Activated CD4-positive, alpha-beta T cell treated with anti-CD3 and anti-CD28 coated beads for 36 hours (primary cell): ENCODE results near the gene PSMC4. TPM values are rescaled to one million over a fixed set of nuclear protein-coding genes. Genes with fewer than 3 reads are reported as not detected.

Experiments used
- ATAC-seq: fragments of 200-7000 bp; cut with Tn5 transposase; one replicate; pipeline ENCODE4 v1.10.0; 2021; ENCODE audit warnings: mild to moderate bottlenecking, moderate library complexity
- CTCF ChIA-PET: fragments of 350-600 bp; sonication (Branson Sonifier 250); formaldehyde crosslinking; loops from one replicate; lab custom pipeline; 2021; ENCODE audit warnings: antibody characterized with exemption; lab: Charles Lee
- POLR2A ChIA-PET: fragments of 350-600 bp; sonication (Branson Sonifier 250); formaldehyde crosslinking; loops from one replicate; lab custom pipeline; 2021; ENCODE audit warnings: antibody characterized with exemption, inconsistent platforms; lab: Charles Lee
- DNase-seq: peaks from one replicate; pipeline ENCODE4 v3.0.0-alpha.2; 2020
- H3K27ac Mint-ChIP-seq: one replicate; pipeline ENCODE4 v1.8.0; 2021; ENCODE audit warnings: mixed read lengths
- H3K27me3 Mint-ChIP-seq: one replicate; pipeline ENCODE4 v1.8.0; 2021; ENCODE audit warnings: mixed read lengths
- H3K36me3 Mint-ChIP-seq: one replicate; pipeline ENCODE4 v1.8.0; 2021; ENCODE audit warnings: low read depth, mixed read lengths
- H3K4me1 Mint-ChIP-seq: one replicate; pipeline ENCODE4 v1.8.0; 2021; ENCODE audit warnings: mixed read lengths
- H3K4me3 Mint-ChIP-seq: one replicate; pipeline ENCODE4 v1.8.0; 2021; ENCODE audit warnings: mild to moderate bottlenecking, moderate library complexity, mixed read lengths
- H3K9me3 Mint-ChIP-seq: one replicate; pipeline ENCODE4 v1.8.0; 2021; ENCODE audit warnings: low read depth, mixed read lengths
- intact Hi-C, 2 experiments: fragments of 100-400 bp; cut with DNase I in 1 of 2; cut with micrococcal nuclease in 1 of 2; formaldehyde crosslinking; loops; one replicate each; pipeline versions ENCODE4 v1.14.2 to v1.15.1; 2022 to 2024; cut with DNase I, micrococcal nuclease
- total RNA-seq, 2 experiments: library from RNA; stranded (reverse); gene quantifications; one replicate each; pipeline ENCODE4 v1.2.3, GENCODE V29; 2021

The PSMC4 gene
- total RNA-seq, 2 experiments from 2014 or later: 114 to 140 TPM

DNA sequence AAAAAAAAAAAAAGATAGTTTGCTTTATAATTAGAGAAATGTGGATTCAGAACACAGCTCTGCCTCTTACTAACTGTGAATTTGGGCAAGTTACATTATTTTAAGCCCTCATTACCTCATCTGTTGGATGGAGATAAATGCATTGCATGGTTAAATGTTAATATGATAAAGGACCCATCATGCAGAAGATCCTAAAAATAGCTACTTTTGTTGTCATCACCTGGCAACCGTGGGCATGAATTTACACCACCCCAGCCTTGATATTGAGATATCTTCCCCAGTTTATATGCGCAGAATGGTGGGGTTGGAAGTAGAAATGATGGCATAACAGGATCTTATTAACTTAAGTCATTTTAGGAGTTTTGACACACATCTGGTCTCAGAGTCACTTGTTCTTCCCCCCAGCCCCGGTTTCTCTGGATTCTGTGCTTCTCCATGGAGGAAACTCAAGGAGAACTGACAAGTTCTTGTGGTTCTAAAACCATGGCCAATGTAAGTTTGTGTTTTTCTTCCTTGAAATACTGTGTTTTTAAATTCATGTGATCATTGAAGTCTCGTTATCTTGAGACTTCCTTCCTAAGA lies 34.8 kb downstream of the PSMC4 start:
- Mint-ChIP-seq H3K4me3 (no peak overlapping the region), H3K36me3 (peaks cover 37% of the 10 kb centered on the region), H3K4me1 (peaks cover 8% of the 10 kb centered on the region), H3K27ac (no peak overlapping the region), H3K27me3 (no peaks in the 10 kb centered on the region), H3K9me3 (peaks cover 10% of the 10 kb centered on the region)
- intact Hi-C loops: loop anchor here in 1 of 2 experiments (5.0 kb wide), 1 partner anchor 67 kb away; no protein-coding TSS in a partner anchor
- ATAC-seq (no peak), DNase-seq (no peak)
- ChIA-PET POLR2A (no interaction called here), CTCF (no interaction called here)

DNA sequence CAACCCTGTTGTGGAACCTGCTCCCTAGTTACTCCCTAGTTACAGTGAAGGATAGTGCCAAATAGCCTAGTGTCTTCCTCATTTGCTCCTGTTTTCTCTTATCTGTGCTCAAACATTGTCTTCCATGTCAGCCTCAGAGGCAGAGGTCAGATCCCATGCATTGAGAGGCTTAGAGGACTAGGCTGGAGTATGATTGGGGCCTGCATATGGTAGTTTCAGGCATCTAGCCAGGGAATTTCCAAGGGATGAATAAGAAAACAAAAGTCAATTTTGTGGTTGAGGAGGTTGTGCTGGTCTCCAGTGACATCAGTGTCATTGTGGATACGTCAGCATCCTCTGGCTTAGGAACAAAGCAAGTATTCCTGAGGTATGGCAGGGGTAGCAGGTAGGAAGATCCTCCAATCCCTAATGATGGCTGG lies 35.3 kb downstream of the PSMC4 start:
- H3K36me3 Mint-ChIP-seq: peaks cover 42% of the 10 kb centered on the region
- CTCF ChIA-PET: no interaction called here
- no peak overlapping the region for H3K27ac Mint-ChIP-seq
- no peak for DNase-seq
- H3K4me3 Mint-ChIP-seq: no peak overlapping the region
- no peaks in the 10 kb centered on the region for H3K27me3 Mint-ChIP-seq
- no peak for ATAC-seq
- POLR2A ChIA-PET: no interaction called here
- H3K9me3 Mint-ChIP-seq: peaks cover 10% of the 10 kb centered on the region
- peaks cover 8% of the 10 kb centered on the region for H3K4me1 Mint-ChIP-seq
- intact Hi-C loops: loop anchor here in 1 of 2 experiments (5.0 kb wide), 1 partner anchor 66 kb away; no protein-coding TSS in a partner anchor

- POLR2A ChIA-PET: no interaction called here
Observed at GRCh38 chr19:40009674-40010073, 38.7 kb downstream of the PSMC4 start.

DNA sequence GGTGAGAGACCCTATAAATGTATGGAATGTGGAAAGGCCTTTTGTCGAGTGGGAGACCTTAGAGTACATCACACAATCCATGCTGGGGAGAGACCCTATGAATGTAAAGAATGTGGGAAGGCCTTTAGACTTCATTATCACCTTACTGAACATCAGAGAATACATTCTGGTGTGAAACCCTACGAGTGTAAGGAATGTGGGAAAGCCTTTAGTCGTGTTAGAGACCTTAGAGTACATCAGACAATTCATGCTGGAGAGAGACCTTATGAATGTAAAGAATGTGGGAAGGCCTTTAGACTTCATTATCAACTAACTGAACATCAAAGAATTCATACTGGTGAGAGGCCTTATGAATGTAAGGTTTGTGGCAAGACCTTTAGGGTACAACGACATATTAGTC lies 43.0 kb downstream of the PSMC4 start:
- ChIA-PET CTCF (no interaction called here), POLR2A (no interaction called here)
- ATAC-seq: no peak
- H3K9me3 Mint-ChIP-seq: peaks cover 57% of the 10 kb centered on the region
- intact Hi-C loops: no loop called here
- H3K27me3 Mint-ChIP-seq: no peaks in the 10 kb centered on the region
- no peak overlapping the region for H3K4me3 Mint-ChIP-seq
- H3K27ac Mint-ChIP-seq: no peak overlapping the region
- H3K36me3 Mint-ChIP-seq: peaks cover 69% of the 10 kb centered on the region
- no peak for DNase-seq
- no peaks in the 10 kb centered on the region for H3K4me1 Mint-ChIP-seq

More at GRCh38 chr19:40009674-40010073, 38.7 kb downstream of the PSMC4 start:
- H3K27me3 Mint-ChIP-seq: no peaks in the 10 kb centered on the region
- CTCF ChIA-PET: interaction anchor here (1.0 kb wide), 1 partner anchor 11 kb away, joined by 3 read pairs; no protein-coding TSS in a partner anchor
- intact Hi-C loops: loop anchor here in 1 of 2 experiments (5.0 kb wide), 1 partner anchor 63 kb away; no protein-coding TSS in a partner anchor
- peaks cover 8% of the 10 kb centered on the region for H3K4me1 Mint-ChIP-seq
- H3K36me3 Mint-ChIP-seq: peaks cover 75% of the 10 kb centered on the region
- DNase-seq: no peak
- no peak overlapping the region for H3K27ac Mint-ChIP-seq
- H3K9me3 Mint-ChIP-seq: peaks cover 37% of the 10 kb centered on the region
- no peak overlapping the region for H3K4me3 Mint-ChIP-seq
- ATAC-seq: no peak

- ChIA-PET POLR2A (no interaction called here), CTCF (interaction anchor here (0.6 kb wide), 1 partner anchor 231 kb away, joined by 3 read pairs; no protein-coding TSS in a partner anchor)
- Mint-ChIP-seq H3K36me3 (peaks cover 25% of the 10 kb centered on the region), H3K4me3 (no peak overlapping the region), H3K9me3 (peaks cover 65% of the 10 kb centered on the region), H3K27ac (no peak overlapping the region), H3K4me1 (no peaks in the 10 kb centered on the region), H3K27me3 (no peaks in the 10 kb centered on the region)
- intact Hi-C loops: no loop called here
- no peak for ATAC-seq
- DNase-seq: no peak
Observed at GRCh38 chr19:40023969-40024368, 53.0 kb downstream of the PSMC4 start.

DNA sequence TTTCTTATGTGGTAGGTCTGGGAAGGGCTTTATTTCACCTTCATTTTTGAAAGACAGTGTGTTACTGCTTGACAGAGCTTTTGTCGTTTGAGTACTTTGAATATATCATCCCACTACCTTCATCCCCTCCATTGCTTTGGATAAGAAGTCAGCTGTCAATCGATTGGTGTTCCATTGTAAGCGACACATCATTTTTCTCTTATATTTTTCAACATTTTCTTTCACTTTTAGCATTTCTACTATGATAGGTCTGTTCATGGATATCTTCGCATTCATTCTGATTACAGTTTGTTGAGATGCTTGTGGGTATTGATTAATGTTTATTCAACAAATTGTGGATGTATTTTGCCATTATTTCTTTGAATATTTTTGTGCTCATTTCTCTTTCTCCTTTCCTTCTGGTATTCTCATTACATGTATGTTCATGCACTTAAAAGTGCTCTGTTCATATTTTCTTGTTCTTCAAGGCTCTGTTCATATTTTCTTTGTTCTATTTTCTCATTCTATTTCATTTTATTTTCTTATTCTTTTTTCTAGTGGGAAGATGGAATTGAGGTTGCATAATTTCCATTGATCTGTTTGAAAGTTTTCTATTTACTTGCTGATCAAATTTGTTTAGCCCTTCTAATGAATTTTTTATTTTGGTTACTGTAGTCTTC lies 55.1 kb downstream of the PSMC4 start:
- intact Hi-C loops: no loop called here
- Mint-ChIP-seq H3K9me3 (peaks cover 59% of the 10 kb centered on the region), H3K27me3 (no peaks in the 10 kb centered on the region), H3K4me1 (no peaks in the 10 kb centered on the region), H3K4me3 (no peak overlapping the region), H3K27ac (no peak overlapping the region), H3K36me3 (peaks cover 30% of the 10 kb centered on the region)
- no peak for DNase-seq
- ChIA-PET CTCF (interaction anchor here (0.9 kb wide), 1 partner anchor 234 kb away, joined by 3 read pairs; no protein-coding TSS in a partner anchor), POLR2A (no interaction called here)
- ATAC-seq: no peak

DNA sequence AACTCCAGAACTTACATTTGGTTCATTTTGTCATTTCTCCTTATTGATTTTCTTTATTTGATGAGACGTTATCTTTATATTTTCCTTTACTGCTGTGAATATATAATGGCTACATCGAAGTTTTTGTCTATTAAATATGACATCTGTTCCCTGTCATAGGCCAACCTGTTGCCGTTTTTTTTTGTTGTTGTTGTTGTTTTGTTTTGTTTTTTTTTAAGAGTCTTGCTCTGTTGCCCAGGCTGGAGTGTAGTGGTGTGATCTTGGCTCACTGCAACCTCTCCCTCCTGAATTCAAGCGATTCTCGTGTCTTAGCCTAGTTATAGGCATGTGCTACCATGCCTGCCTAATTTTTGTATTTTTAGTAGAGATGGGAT lies 55.6 kb downstream of the PSMC4 start:
- intact Hi-C loops: no loop called here
- ChIA-PET POLR2A (no interaction called here), CTCF (interaction anchor here (0.7 kb wide), 1 partner anchor 73 kb away, joined by 3 read pairs; no protein-coding TSS in a partner anchor)
- ATAC-seq: no peak
- Mint-ChIP-seq H3K36me3 (peaks cover 30% of the 10 kb centered on the region), H3K4me1 (no peaks in the 10 kb centered on the region), H3K27ac (no peak overlapping the region), H3K27me3 (no peaks in the 10 kb centered on the region), H3K4me3 (no peak overlapping the region), H3K9me3 (peaks cover 58% of the 10 kb centered on the region)
- no peak for DNase-seq

Other genes with a start within 250 kb of the PSMC4 start
- under 1 TPM in 1 of 2 experiments, not detected in 1; 0.40 TPM for gene CLC, start 233.1 kb upstream of the PSMC4 start, total RNA-seq
- not detected for gene LEUTX, start 192.3 kb upstream of the PSMC4 start, total RNA-seq
- 1 to 10 TPM; 4.8 to 6.9 TPM for gene DYRK1B, start 137.0 kb upstream of the PSMC4 start, total RNA-seq
- gene FBL, start 124.8 kb upstream of the PSMC4 start, total RNA-seq: 100 to 1,000 TPM; 742 to 890 TPM
- gene FCGBP, start 36.5 kb upstream of the PSMC4 start, total RNA-seq: 1 to 10 TPM; 4.9 TPM
- 1 to 10 TPM; 6.3 to 6.9 TPM for gene ZNF546, start 25.9 kb downstream of the PSMC4 start, total RNA-seq
- gene ZNF780B, start 85.1 kb downstream of the PSMC4 start, total RNA-seq: 10 to 100 TPM; 17.4 to 18.8 TPM
- 10 to 100 TPM; 19.2 to 19.4 TPM for gene ZNF780A, start 119.8 kb downstream of the PSMC4 start, total RNA-seq
- gene MAP3K10, start 220.3 kb downstream of the PSMC4 start, total RNA-seq: 10 to 100 TPM in 1 of 2 experiments, 1 to 10 TPM in 1; 8.7 to 10.8 TPM
- gene TTC9B, start 247.2 kb downstream of the PSMC4 start, total RNA-seq: not detected